H9 (cell line): ENCODE results near the gene KIF19. TPM values are rescaled to one million over a fixed set of nuclear protein-coding genes. Genes with fewer than 3 reads are reported as not detected.

Source experiments
- DNase-seq: peaks from one replicate; pipeline ENCODE4 v3.0.0-alpha.2; 2017
- H2AFZ ChIP-seq: one replicate; pipeline ENCODE4 v1.6.1; 2013; ENCODE audit warnings: mild to moderate bottlenecking, low read length, control low read depth, moderate library complexity
- H2AK5ac ChIP-seq: 2 replicates; pipeline ENCODE4 v1.6.1; 2013; ENCODE audit warnings: low read length, control low read depth, mixed read lengths; ENCODE audit not compliant: insufficient read length
- H2BK120ac ChIP-seq: one replicate; pipeline ENCODE4 v1.6.1; 2013; ENCODE audit warnings: low read depth, mild to moderate bottlenecking, low read length, control low read depth, inconsistent platforms; ENCODE audit not compliant: poor library complexity, severe bottlenecking
- H2BK12ac ChIP-seq: 2 replicates; pipeline ENCODE4 v1.6.1; 2013; ENCODE audit warnings: low read length, control low read depth, mixed read lengths, low read depth; ENCODE audit not compliant: insufficient read length
- H2BK15ac ChIP-seq: 2 replicates; pipeline ENCODE4 v1.6.1; 2013; ENCODE audit warnings: low read depth, low read length, control low read depth
- H2BK20ac ChIP-seq: one replicate; pipeline ENCODE4 v1.6.1; 2013; ENCODE audit warnings: low read depth, mild to moderate bottlenecking, low read length, control low read depth, inconsistent platforms; ENCODE audit not compliant: poor library complexity, severe bottlenecking
- H2BK5ac ChIP-seq: 2 replicates; pipeline ENCODE4 v1.6.1; 2013; ENCODE audit warnings: low read length, control low read depth, mixed read lengths; ENCODE audit not compliant: insufficient read length
- H3K14ac ChIP-seq: 2 replicates; pipeline ENCODE4 v1.6.1; 2013; ENCODE audit warnings: low read length, control low read depth; ENCODE audit not compliant: insufficient read depth
- H3K18ac ChIP-seq: 2 replicates; pipeline ENCODE4 v1.6.1; 2013; ENCODE audit warnings: low read depth, mild to moderate bottlenecking, mixed read lengths, low read length, control low read depth; ENCODE audit not compliant: insufficient read length
- H3K23ac ChIP-seq: 2 replicates; pipeline ENCODE4 v1.6.1; 2013; ENCODE audit warnings: low read length, control low read depth, mixed read lengths, low read depth; ENCODE audit not compliant: insufficient read length
- H3K23me2 ChIP-seq: 2 replicates; pipeline ENCODE4 v1.6.1; 2013; ENCODE audit warnings: low read depth, mild to moderate bottlenecking, mixed read lengths, low read length, control low read depth; ENCODE audit not compliant: insufficient read length, poor library complexity, severe bottlenecking
- H3K27ac ChIP-seq: 2 replicates; pipeline ENCODE4 v1.5.1; 2013; ENCODE audit warnings: low read length, control low read depth, mixed read lengths, low read depth; ENCODE audit not compliant: insufficient read length
- H3K27me3 ChIP-seq: 2 replicates; pipeline ENCODE4 v1.6.1; 2013; ENCODE audit warnings: low read length, control low read depth, inconsistent platforms; ENCODE audit not compliant: insufficient read depth
- H3K4ac ChIP-seq: 2 replicates; pipeline ENCODE4 v1.6.1; 2013; ENCODE audit warnings: low read depth, mild to moderate bottlenecking, control low read depth, inconsistent platforms, low read length, moderate library complexity
- H3K4me1 ChIP-seq: 2 replicates; pipeline ENCODE4 v1.6.1; 2013; ENCODE audit warnings: low read length, control low read depth, inconsistent platforms; ENCODE audit not compliant: insufficient read depth
- H3K4me2 ChIP-seq: 2 replicates; pipeline ENCODE4 v1.6.1; 2013; ENCODE audit warnings: low read length, control low read depth, mixed read lengths; ENCODE audit not compliant: insufficient read length, insufficient read depth
- H3K56ac ChIP-seq: 2 replicates; pipeline ENCODE4 v1.6.1; 2013; ENCODE audit warnings: low read depth, mild to moderate bottlenecking, mixed read lengths, low read length, control low read depth; ENCODE audit not compliant: insufficient read length
- H3K79me1 ChIP-seq: 2 replicates; pipeline ENCODE4 v1.6.1; 2013; ENCODE audit warnings: low read depth, mild to moderate bottlenecking, moderate library complexity, low read length, control low read depth, inconsistent platforms; ENCODE audit not compliant: insufficient read depth, poor library complexity, severe bottlenecking
- H3K79me2 ChIP-seq: 2 replicates; pipeline ENCODE4 v1.6.1; 2013; ENCODE audit warnings: low read length, control low read depth, inconsistent platforms; ENCODE audit not compliant: insufficient read depth
- H3K9ac ChIP-seq: 2 replicates; pipeline ENCODE4 v1.6.1; 2013; ENCODE audit warnings: low read length, control low read depth, mixed read lengths; ENCODE audit not compliant: insufficient read length; ENCODE audit errors: extremely low read depth
- H3K9me3 ChIP-seq: one replicate; pipeline ENCODE4 v1.6.1; 2013; ENCODE audit warnings: low read depth, low read length, inconsistent platforms; ENCODE audit not compliant: control insufficient read depth
- H3T11ph ChIP-seq: one replicate; pipeline ENCODE4 v1.6.1; 2013; ENCODE audit warnings: mild to moderate bottlenecking, low read length, control low read depth, inconsistent platforms
- H4K20me1 ChIP-seq: one replicate; pipeline ENCODE4 v1.6.1; 2013; ENCODE audit not compliant: control insufficient read depth, insufficient read length, insufficient read depth
- H4K5ac ChIP-seq: 2 replicates; pipeline ENCODE4 v1.6.1; 2013; ENCODE audit warnings: low read depth, mild to moderate bottlenecking, mixed read lengths, low read length, control low read depth; ENCODE audit not compliant: insufficient read length
- H4K8ac ChIP-seq: replicated peaks from 2 replicates; pipeline ENCODE4 v1.6.1; 2013; ENCODE audit warnings: low read length, control low read depth, mixed read lengths, low read depth; ENCODE audit not compliant: insufficient read length
- H4K91ac ChIP-seq: 2 replicates; pipeline ENCODE4 v1.6.1; 2013; ENCODE audit warnings: low read depth, mild to moderate bottlenecking, moderate library complexity, mixed read lengths, low read length, control low read depth; ENCODE audit not compliant: insufficient read length
- H3K27ac Mint-ChIP-seq, 3 experiments: 2 replicates in 2 of 3; 3 replicates in 1 of 3; pipeline ENCODE4 v1.8.0; 2020 to 2021; ENCODE audit warnings: mixed read lengths in 3 of 3, mild to moderate bottlenecking in 1 of 3, moderate library complexity in 1 of 3
- H3K27me3 Mint-ChIP-seq: 2 replicates; pipeline ENCODE4 v1.8.0; 2021; ENCODE audit warnings: low read depth, mild to moderate bottlenecking, moderate library complexity, mixed read lengths
- H3K36me3 Mint-ChIP-seq, 3 experiments: 2 replicates in 2 of 3; 3 replicates in 1 of 3; pipeline ENCODE4 v1.8.0; 2020 to 2021; ENCODE audit warnings: low read depth in 3 of 3, mixed read lengths in 3 of 3; ENCODE audit not compliant: insufficient read depth in 1 of 3
- H3K4me1 Mint-ChIP-seq, 2 experiments: 2 replicates each; pipeline ENCODE4 v1.8.0; 2020; ENCODE audit warnings: mixed read lengths in 2 of 2
- H3K4me3 Mint-ChIP-seq, 2 experiments: 2 replicates in 1 of 2; 3 replicates in 1 of 2; pipeline ENCODE4 v1.8.0; 2020 to 2021; ENCODE audit warnings: mild to moderate bottlenecking in 2 of 2, mixed read lengths in 2 of 2, moderate library complexity in 1 of 2
- H3K9me3 Mint-ChIP-seq, 2 experiments: 2 replicates in 1 of 2; 3 replicates in 1 of 2; pipeline ENCODE4 v1.8.0; 2020; ENCODE audit warnings: mild to moderate bottlenecking in 2 of 2, mixed read lengths in 2 of 2, moderate library complexity in 1 of 2
- WGBS: extraction: QIAGEN DNeasy Blood & Tissue Kit; methylation state at CpG from one replicate; pipeline ENCODE4 v1.1.7; 2013; ENCODE audit warnings: missing lambda C conversion rate, low lambda C conversion rate, mixed read lengths; ENCODE audit not compliant: insufficient read length; ENCODE audit errors: extremely low coverage; 5-methylcytosine and 5-hydroxymethylcytosine counted together
- total RNA-seq: library from RNA; stranded (reverse); gene quantifications from 2 replicates; pipeline ENCODE4 v1.2.1, GENCODE V29; 2021
- TF ChIP-seq, protein P1 (sequence below): fragments of 200-600 bp; sonication (generic); conservative IDR thresholded peaks from 3 replicates; pipeline ENCODE4 v1.8.0; 2021; ENCODE audit warnings: antibody characterized with exemption, mild to moderate bottlenecking

KIF19 gene
- total RNA-seq, 1 experiment from 2014 or later, result 0.13 TPM

- no peaks in the 10 kb centered on the region for H3K23me2 ChIP-seq
- peaks cover 0 to 9% (median 7%) of the 10 kb centered on the region in 3 experiments; a peak in 4 of 7 replicates for H3K36me3 Mint-ChIP-seq
- no peak overlapping the region for H3K56ac ChIP-seq
- no peak for DNase-seq
- no peak overlapping the region for H3K9ac ChIP-seq
- H2AFZ ChIP-seq, result no peak overlapping the region
- no peak overlapping the region for H2BK5ac ChIP-seq
- no peak overlapping the region for H4K8ac ChIP-seq
- no peak overlapping the region for H2BK12ac ChIP-seq
- H2BK15ac ChIP-seq, result no peak overlapping the region
- H3K14ac ChIP-seq, result no peak overlapping the region
- no peaks in the 10 kb centered on the region for H4K20me1 ChIP-seq
- no peak overlapping the region for H3K27ac ChIP-seq
- H3K79me1 ChIP-seq, result no peaks in the 10 kb centered on the region
- H4K91ac ChIP-seq, result no peak overlapping the region
- H3K9me3 Mint-ChIP-seq, result no peaks in the 10 kb centered on the region; a peak in 1 of 5 replicates
- no peak overlapping the region for H3T11ph ChIP-seq
- no peak overlapping the region for H2BK120ac ChIP-seq
- TF ChIP-seq, protein P1, sequence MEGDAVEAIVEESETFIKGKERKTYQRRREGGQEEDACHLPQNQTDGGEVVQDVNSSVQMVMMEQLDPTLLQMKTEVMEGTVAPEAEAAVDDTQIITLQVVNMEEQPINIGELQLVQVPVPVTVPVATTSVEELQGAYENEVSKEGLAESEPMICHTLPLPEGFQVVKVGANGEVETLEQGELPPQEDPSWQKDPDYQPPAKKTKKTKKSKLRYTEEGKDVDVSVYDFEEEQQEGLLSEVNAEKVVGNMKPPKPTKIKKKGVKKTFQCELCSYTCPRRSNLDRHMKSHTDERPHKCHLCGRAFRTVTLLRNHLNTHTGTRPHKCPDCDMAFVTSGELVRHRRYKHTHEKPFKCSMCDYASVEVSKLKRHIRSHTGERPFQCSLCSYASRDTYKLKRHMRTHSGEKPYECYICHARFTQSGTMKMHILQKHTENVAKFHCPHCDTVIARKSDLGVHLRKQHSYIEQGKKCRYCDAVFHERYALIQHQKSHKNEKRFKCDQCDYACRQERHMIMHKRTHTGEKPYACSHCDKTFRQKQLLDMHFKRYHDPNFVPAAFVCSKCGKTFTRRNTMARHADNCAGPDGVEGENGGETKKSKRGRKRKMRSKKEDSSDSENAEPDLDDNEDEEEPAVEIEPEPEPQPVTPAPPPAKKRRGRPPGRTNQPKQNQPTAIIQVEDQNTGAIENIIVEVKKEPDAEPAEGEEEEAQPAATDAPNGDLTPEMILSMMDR, result no peak
- H3K27me3 Mint-ChIP-seq, result peaks cover 93% of the 10 kb centered on the region
- no peak overlapping the region; a peak in 1 of 5 replicates for H3K4me3 Mint-ChIP-seq
- no peaks in the 10 kb centered on the region for H3K79me2 ChIP-seq
- no CpG with 5 or more reads among the region's 10 CpGs for WGBS
- no peak overlapping the region for H3K4me2 ChIP-seq
- H3K9me3 ChIP-seq, result no peaks in the 10 kb centered on the region
- H2AK5ac ChIP-seq, result no peak overlapping the region
- H2BK20ac ChIP-seq, result no peak overlapping the region
- H3K4me1 Mint-ChIP-seq, result peaks cover 7 to 22% of the 10 kb centered on the region in 2 experiments; a peak in 3 of 4 replicates
- H3K23ac ChIP-seq, result no peak overlapping the region
- H4K5ac ChIP-seq, result no peak overlapping the region
- 0 out of 2 replicates have a peak, but pooled peaks cover 2% of the 10 kb centered on the region for H3K4me1 ChIP-seq
- no peak overlapping the region for H3K27ac Mint-ChIP-seq
- H3K4ac ChIP-seq, result no peak overlapping the region
- peaks cover 13% of the 10 kb centered on the region; the same call in 1 of the 2 replicates for H3K27me3 ChIP-seq
- H3K18ac ChIP-seq, result no peak overlapping the region
These were observed 28.5 kb downstream of the KIF19 start for GRCh38 chr17:74354561-74354960.
